ENCODE data around the gene MEGF8.
A peak's percentile ranks its signal among the peaks of the same experiment; 100 is the strongest.

MEGF8 gene, protein sequence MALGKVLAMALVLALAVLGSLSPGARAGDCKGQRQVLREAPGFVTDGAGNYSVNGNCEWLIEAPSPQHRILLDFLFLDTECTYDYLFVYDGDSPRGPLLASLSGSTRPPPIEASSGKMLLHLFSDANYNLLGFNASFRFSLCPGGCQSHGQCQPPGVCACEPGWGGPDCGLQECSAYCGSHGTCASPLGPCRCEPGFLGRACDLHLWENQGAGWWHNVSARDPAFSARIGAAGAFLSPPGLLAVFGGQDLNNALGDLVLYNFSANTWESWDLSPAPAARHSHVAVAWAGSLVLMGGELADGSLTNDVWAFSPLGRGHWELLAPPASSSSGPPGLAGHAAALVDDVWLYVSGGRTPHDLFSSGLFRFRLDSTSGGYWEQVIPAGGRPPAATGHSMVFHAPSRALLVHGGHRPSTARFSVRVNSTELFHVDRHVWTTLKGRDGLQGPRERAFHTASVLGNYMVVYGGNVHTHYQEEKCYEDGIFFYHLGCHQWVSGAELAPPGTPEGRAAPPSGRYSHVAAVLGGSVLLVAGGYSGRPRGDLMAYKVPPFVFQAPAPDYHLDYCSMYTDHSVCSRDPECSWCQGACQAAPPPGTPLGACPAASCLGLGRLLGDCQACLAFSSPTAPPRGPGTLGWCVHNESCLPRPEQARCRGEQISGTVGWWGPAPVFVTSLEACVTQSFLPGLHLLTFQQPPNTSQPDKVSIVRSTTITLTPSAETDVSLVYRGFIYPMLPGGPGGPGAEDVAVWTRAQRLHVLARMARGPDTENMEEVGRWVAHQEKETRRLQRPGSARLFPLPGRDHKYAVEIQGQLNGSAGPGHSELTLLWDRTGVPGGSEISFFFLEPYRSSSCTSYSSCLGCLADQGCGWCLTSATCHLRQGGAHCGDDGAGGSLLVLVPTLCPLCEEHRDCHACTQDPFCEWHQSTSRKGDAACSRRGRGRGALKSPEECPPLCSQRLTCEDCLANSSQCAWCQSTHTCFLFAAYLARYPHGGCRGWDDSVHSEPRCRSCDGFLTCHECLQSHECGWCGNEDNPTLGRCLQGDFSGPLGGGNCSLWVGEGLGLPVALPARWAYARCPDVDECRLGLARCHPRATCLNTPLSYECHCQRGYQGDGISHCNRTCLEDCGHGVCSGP (N-terminal part only)

GRCh38 chr19:42325308-42325895 lies at the start of gene MEGF8:
MEGF8 (plus strand) TSS chr19:42325635; CDS start chr19:42326244, 609 bp downstream.
- peak; percentile 99 for DNase-seq

DNA sequence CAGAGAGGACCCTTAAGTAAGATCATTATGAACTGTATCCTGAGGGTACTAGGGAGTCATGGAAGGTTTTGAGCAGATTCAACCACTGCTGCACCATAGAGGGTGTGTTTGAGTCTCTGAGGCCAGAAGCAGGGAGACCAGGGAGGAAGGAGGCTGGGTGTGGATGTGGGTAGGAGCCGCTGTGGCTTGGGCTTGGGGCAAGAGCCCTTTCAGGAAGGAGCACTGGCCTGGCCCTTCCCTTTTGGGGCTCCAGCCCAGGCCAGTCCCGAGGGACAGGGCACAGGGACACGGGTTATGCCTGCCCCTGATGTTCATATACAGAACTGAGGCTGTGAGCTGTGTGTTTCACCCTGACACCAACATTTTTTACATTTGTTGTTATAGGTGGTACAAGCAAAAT lies 49.2 kb upstream of the MEGF8 start:
- DNase-seq: no peak

DNA sequence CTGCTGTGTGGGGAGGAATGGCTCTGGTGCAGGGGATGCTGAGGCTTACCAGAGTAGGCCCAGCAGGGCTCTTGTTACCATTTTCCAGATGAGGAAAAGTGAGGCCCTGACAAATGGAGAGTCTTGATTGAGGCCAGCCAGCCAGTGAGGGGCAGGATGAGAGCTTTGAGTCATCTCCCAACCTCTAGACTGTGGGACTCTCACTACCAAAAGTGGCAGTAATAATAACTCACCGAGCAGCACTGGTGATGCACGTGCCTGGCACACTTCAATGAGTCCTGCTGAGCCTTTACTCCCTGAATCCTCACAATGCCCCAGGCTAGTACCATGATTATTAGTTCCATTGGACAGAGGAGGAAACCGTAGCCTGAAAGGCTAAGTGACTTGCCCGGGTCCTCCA lies 48.6 kb upstream of the MEGF8 start:
- DNase-seq: no peak

GRCh38 chr19:42277821-42278451 lies 47.5 kb upstream of the MEGF8 start:
- no peak for DNase-seq

DNA sequence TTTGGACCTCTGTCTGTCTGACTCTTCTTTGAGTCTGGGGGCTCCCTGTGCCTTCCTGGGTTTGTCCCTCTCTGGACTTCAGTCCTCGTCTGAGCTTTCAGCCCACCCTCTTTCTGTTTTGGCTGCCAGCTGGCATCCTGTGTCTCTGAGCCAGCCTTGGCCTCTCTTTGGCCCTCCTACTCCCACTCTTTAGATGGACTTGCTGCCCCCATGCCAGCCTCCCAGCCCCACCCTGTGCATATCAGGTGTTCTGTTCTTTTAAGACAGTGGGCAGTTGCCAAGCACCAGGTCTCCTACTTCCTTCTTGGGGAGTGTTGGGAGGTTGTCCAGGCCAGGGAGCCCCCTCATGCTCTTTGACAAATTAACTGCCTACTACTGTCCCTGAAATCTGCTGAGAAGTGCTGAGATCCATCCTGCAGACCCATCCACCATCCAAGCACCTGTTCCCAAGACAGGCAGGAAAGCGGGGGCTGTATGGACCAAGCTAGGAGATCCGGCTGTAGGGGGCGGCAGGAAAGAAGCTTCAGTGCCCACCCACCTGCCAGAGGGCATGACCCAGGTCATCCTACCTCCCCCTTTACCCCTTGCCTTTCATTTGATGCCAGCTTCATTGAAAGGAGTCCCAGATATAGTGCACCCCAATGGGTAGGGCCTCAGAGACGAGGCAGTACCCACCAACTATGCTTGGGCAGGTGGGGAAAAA lies 46.8 kb upstream of the MEGF8 start:
- DNase-seq: no peak

DNA sequence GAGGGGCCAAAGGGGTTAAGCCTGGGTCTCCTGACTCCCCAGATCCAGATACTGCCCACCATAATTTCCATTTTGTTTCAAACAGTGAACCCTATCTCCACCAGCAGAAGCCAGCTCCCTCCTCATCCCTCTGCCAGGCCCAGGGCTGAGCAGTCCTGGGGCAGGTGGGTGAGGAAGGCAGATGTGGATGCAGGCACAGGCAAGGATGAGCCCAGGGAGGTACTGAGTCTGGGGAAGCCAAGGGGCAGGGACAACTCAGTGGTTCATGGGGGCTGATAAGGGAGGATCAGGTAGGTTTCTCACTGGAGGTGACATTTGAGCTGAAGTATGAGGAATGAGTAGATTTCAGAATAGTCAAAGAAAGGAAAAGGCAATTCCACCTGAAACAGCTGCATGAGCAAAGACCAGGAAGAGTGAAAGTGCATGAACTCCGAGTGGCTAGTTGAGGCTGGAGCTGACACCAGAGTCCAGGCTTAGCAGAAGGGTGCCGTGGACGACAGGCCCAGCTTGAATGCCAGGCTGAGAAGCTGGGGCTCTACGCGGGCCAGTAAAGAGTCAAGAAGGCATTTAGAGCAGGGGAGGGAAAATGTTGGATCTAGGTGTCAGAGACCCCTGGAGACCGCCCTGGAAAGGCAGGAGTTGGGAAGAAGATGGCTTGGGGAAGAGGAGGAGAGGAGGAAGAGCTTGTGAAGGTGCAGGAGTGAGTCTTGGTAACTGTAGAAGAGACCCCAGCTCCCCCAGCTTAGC lies 46.1 kb upstream of the MEGF8 start:
- no peak for DNase-seq

- peak; percentile 90 for DNase-seq
Measured at GRCh38 chr19:42279902-42280814, 45.3 kb upstream of the MEGF8 start.

DNA sequence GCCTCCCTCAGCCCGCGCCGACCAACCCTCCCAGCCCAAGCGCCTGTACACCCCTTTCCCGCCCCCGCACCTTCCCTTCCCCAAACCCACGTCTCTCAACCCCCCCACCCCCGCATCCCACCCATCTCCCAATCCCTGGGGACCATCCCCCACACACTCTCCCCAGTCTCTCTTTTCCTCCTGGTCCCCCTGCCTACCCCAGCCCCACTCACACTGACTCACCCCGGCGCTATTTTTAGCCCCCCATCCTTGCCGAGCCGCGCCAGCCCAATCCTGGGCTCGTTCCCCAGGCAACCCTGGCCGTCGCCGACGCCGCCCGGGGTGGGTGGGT lies 44.7 kb upstream of the MEGF8 start:
- DNase-seq: peak; percentile 38

GRCh38 chr19:42281146-42281826 lies 44.1 kb upstream of the MEGF8 start:
- peak; percentile 27 for DNase-seq

DNA sequence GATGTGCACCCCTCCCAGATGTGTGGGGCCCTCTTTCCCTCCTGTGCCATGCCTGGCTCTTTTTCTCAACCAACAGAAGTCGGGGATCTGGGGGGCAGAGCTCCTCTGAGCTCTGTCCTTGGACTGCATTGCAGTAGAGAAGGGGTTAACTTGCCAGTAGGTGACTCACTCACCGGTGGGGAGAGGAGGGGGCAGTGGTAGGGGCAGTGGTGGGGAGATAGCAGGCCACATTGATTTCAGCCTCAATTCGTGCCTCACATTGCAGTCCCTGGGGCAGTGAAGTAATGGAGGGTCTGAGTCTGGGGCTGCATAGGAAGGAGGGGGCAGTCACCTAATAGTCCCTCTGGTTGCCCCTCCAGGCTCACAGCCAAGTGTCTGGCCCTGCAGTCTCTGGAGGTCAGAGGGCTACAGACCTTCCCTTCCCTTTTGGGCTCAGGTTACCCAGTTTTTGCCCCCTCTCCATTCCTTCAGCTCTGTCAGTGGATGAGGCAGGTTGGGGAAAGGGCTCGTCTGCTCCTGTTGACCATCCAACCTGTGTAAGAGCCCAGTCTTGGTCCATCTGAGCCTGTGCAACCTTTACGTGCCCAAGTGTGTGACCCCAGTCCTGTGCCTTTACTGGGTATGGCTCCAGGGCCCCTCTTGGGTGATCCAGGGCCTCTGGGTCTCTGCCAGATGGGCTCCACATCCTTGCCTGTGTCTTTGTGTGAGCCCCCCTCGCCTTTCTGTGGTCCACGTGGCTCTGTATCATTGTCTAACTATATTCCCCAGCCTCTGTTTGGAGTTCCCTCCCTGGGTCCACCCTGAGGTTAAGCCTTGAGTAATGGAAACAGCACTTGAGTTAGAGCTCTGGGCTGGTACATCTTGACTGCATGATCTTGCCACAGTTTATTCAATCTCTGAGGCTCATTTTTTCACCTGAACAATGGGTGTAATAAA lies 43.3 kb upstream of the MEGF8 start:
- peak; percentile 17 for DNase-seq

GRCh38 chr19:42282819-42283187 lies 42.6 kb upstream of the MEGF8 start:
- DNase-seq: no peak

DNA sequence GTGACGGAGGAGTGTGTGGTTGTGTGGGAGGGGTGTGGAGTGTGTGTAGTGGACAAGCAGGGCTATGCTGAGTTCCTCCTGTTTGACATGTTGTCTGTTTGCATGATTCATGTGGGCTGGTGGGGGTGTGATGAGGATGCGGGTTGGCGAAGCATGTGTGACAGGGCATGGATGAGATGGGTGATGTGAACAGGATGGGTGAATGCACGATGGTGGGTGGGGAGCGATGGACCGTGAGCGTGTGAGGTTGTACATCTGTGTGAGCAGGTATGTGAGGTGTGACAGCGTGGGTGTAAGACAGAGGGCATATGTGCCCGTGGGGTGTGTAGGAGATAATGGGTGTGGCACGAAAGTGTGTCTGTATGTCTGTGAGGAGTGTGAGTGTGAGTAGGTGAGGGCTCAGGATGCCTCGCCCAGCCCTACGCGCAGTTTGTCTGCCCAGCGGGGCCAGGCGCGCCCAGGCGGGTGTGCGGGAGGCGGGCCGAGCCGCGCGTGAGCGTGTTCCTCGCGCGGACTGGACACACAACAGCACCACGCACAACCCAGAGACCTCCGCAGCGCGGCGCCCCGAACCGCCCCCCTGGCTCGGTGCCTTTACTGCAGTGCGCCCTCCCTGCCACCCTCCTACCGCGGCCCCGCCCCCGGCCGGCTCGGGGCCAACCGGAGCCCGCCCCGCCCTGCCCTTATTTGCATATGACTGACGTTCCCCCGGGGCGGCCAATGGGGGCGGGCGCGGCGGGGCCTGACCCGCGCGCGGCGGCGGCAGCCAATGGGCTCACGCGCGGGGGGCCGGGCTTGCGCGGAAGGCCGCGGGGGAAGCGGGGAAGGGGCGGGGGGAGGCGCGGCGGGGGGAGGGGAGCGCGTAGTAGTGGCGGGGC lies 42.0 kb upstream of the MEGF8 start:
- DNase-seq: peak; percentile 93

DNA sequence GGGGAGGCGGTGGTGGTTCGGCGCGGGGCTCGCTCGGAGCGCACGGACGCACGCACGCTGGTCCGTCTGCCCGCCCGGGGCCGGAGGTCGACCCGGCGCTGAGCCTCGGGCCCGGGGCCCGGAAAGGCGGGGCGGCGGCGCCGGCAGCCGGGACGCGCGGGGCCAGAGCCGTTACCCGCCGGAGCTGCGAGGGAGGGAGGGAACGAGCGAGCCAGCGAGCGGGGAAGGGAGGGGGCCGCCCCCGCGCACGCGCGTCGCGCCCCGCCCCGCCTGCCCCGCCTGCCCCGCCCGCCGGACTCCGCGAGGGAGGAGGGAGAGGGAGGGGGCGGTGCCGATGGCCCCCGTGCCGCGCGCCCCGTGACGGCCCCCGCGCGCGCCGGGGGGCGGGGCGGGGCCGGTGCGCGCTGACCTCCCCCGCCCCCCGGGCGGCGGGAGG lies 41.4 kb upstream of the MEGF8 start:
- DNase-seq: peak; percentile 85

DNA sequence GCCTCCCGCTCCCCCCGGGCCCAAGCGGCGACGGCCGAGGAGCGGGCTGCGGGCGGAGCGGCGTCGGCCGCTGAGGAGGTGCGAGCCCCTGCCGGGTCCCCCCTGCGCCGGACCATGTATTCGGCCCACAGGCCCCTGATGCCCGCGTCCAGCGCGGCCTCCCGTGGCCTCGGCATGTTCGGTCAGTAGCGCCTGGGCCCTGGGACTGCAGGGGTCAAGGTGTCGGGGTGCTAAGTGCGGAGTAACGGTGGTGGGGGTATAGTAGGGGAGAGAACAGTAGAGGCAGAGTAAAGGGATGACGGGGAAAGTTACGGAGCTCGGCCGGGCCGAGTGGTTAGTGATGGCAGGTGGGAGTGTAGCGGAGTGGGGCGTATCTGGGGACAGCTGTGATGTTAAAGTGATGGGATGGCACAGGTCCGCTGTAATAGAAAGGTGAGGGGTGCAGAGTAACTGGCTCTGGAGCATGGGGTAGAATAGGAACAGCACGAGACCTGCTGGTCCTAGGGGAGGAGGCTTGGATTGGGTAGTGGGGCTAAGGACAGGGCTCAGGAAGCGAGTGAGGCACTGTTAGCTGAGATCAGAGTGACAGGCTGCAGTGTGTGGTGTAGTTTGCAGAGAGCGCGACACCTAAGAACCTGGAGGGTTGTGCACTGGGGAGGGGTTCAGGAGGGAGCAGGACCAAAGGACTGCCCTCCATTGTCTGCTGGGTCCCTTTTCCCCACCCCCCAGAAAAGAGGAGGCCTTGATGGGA lies 40.7 kb upstream of the MEGF8 start:
- no peak for DNase-seq

GRCh38 chr19:42285541-42285941 lies 39.9 kb upstream of the MEGF8 start:
- DNase-seq: no peak

- DNase-seq: no peak
Measured at GRCh38 chr19:42285988-42286348, 39.5 kb upstream of the MEGF8 start.
